Measurements from ENCODE around the gene ITGB7. TPM values are rescaled to one million over a fixed set of nuclear protein-coding genes. Genes with fewer than 3 reads are reported as not detected.

ITGB7 gene
- total and polyA plus RNA-seq, 2 of the 4 experiments (the other 2 are of a cell fraction), result 0.18 to 0.44 TPM

DNA sequence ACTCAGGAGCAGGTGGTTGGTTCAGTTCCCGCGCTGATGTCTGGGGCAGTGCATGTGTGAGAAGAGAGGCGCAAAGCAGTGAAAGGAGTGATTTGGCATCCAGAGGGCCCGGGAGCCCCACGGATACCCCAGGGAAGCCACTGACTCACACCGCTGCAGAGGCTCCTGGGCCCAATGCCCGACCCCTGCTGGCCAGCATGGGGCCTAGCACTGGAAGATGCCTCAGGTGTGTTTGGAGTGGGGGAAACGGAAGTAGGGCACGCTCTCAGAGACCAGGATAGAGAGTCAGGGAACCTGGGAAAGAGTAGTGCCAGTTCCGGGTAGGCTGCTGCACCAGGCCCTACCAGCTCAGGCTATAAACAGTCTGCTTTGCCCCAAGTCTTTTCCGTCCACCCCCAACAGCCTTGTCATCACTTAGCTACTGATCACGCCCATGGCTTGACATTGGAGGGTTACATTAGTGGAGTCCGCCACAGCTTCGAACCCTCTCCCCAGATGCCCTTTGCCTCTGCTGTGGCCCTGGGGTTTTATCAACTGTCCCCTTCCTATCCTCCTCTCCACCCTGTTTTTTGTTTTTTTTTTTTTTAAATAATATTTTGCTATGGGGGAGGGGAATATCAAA lies 16.8 kb downstream of the ITGB7 start:
- Histone ChIP-seq H3K4ac (ENCODE audit: low read depth, low read length) (no peak overlapping the region), H3K56ac (ENCODE audit: extremely low read depth, insufficient read depth, low read length) (no peak overlapping the region), H2BK15ac (ENCODE audit: low read depth, low read length) (no peak overlapping the region), H3K4me3 (ENCODE audit: insufficient read depth, low read depth, low read length) (no peak overlapping the region), H3K4me2 (ENCODE audit: low read depth, low read length) (no peak overlapping the region), H2AK5ac (ENCODE audit: low read depth, low read length) (peak overlapping the region; percentile 17; the same call in 1 of the 2 replicates), H3K36me3 (ENCODE audit: control insufficient read depth, insufficient read depth, low read length) (peaks cover 37% of the 10 kb centered on the region), H3K27me3 (ENCODE audit: control insufficient read depth, insufficient read depth, low read length) (no peaks in the 10 kb centered on the region), H3K9me3 (ENCODE audit: control insufficient read depth, insufficient read depth, low read length) (no peaks in the 10 kb centered on the region), H3K14ac (replicated peaks; ENCODE audit: low read depth, low read length) (no peak overlapping the region), H2BK120ac (ENCODE audit: low read depth, low read length) (no peak overlapping the region), H3K9ac (ENCODE audit: low read depth, low read length) (no peak overlapping the region), H3K4me1 (ENCODE audit: control insufficient read depth, insufficient read depth, low read length) (no peaks in the 10 kb centered on the region; the same call in 1 of the 2 replicates), H2BK5ac (ENCODE audit: low read depth, low read length, poor library complexity, severe bottlenecking) (no peak overlapping the region), H4K8ac (ENCODE audit: low read depth in 2 of 2, low read length in 2 of 2) (no peak overlapping the region; a peak in 1 of 4 replicates), H2BK20ac (ENCODE audit: low read depth, low read length) (no peak overlapping the region), H2AK9ac (replicated peaks; ENCODE audit: low read depth, low read length, poor library complexity) (peak overlapping the region; percentile 84), H4K91ac (ENCODE audit: insufficient read depth, low read depth, low read length) (no peak overlapping the region), H2AFZ (replicated peaks; ENCODE audit: low read length, poor library complexity) (peak overlapping the region; percentile 65), H3K23ac (ENCODE audit: low read depth, low read length) (no peak overlapping the region), H4K5ac (ENCODE audit: low read depth, low read length) (no peak overlapping the region), H4K20me1 (ENCODE audit: insufficient read depth, low read length) (no peaks in the 10 kb centered on the region), H3K27ac (ENCODE audit: insufficient read depth, low read length) (no peak overlapping the region), H3K9me1 (ENCODE audit: insufficient read depth, low read length) (peaks cover 14% of the 10 kb centered on the region), H3K18ac (ENCODE audit: low read depth, low read length) (no peak overlapping the region), H3K79me1 (ENCODE audit: low read depth in 1 of 2, low read length in 2 of 2) (peaks cover 3 to 25% of the 10 kb centered on the region in 2 experiments; a peak in 2 of 4 replicates)
- 36% methylated on average over 8 of the region's 14 CpGs; no CpG with 5 or more reads in 1 of the 2 experiments for WGBS, 2 experiments (ENCODE audit: extremely low coverage in 2 of 2, insufficient read length in 1 of 2)
- peak; percentile 59 for DNase-seq
- ChIA-PET CTCF (interaction anchor here (1.0 to 1.7 kb wide), 4 partner anchors 8 to 124 kb away, joined by 3 to 5 read pairs (median 4); no protein-coding TSS in a partner anchor), POLR2A (ENCODE audit: unreplicated experiment) (no interaction called here)
- dilution Hi-C loops (cut with HindIII; ENCODE audit: low sequenced_read_pairs, unreplicated experiment) (no loop called here), in situ Hi-C loops (cut with MboI; ENCODE audit: low sequenced_read_pairs) (no loop called here), intact Hi-C loops (cut with micrococcal nuclease) (loop anchor here (1.0 kb wide), 2 partner anchors 31 to 124 kb away; no protein-coding TSS in a partner anchor)
- peak; percentile 69 for TF ChIP-seq SMC3 (IDR thresholded peaks at IDR 0.05; ENCODE audit: low read depth, low read length)
- TF ChIP-seq CHD1 (IDR thresholded peaks at IDR 0.05; ENCODE audit: low read depth, low read length), result no peak
- TF ChIP-seq RAD21 (IDR thresholded peaks at IDR 0.05; ENCODE audit: low read length), result peak; percentile 59
- no peak for TF ChIP-seq CEBPB (IDR thresholded peaks at IDR 0.05; ENCODE audit: low read depth, low read length)
- TF ChIP-seq MAFK (IDR thresholded peaks at IDR 0.05; ENCODE audit: low read depth, low read length), result no peak
- TF ChIP-seq, protein P1, sequence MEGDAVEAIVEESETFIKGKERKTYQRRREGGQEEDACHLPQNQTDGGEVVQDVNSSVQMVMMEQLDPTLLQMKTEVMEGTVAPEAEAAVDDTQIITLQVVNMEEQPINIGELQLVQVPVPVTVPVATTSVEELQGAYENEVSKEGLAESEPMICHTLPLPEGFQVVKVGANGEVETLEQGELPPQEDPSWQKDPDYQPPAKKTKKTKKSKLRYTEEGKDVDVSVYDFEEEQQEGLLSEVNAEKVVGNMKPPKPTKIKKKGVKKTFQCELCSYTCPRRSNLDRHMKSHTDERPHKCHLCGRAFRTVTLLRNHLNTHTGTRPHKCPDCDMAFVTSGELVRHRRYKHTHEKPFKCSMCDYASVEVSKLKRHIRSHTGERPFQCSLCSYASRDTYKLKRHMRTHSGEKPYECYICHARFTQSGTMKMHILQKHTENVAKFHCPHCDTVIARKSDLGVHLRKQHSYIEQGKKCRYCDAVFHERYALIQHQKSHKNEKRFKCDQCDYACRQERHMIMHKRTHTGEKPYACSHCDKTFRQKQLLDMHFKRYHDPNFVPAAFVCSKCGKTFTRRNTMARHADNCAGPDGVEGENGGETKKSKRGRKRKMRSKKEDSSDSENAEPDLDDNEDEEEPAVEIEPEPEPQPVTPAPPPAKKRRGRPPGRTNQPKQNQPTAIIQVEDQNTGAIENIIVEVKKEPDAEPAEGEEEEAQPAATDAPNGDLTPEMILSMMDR (conservative IDR thresholded peaks at IDR 0.05; ENCODE audit: low read depth, low read length), result peak; percentile 70
- BruUV-seq (replicated peaks), result TSS peak; percentile 47
- ATAC-seq (ENCODE audit: low read depth), result peak; percentile 90
